K562 (cell line): ENCODE data around the gene UNC5C. TPM values are rescaled to one million over a fixed set of nuclear protein-coding genes. Genes with fewer than 3 reads are reported as not detected.
A peak's percentile ranks its signal among the peaks of the same experiment; 100 is the strongest.

ENCODE experiments used
- ATAC-seq: fragments of 200-7000 bp; cut with Tn5 transposase; 3 replicates; pipeline ENCODE4 v1.9.1; 2020; ENCODE audit warnings: moderate library complexity
- BruUV-seq: library from RNA; stranded (reverse); fragments of 400-500 nt; replicated peaks from 2 replicates; lab custom pipeline; 2021; lab: Mats Ljungman, UMichigan
- CTCF ChIA-PET: fragments of 300-600 bp; formaldehyde crosslinking; extraction: SDS; loops from one replicate; lab custom pipeline; 2021; ENCODE audit warnings: low intra/inter-chr PET ratio; lab: Yijun Ruan, JAX
- POLR2A ChIA-PET: fragments of 300-600, 350-650 bp; sonication (Branson Sonifier 250); formaldehyde crosslinking; extraction: SDS; loops from one replicate; lab custom pipeline; 2021; ENCODE audit warnings: antibody characterized with exemption, inconsistent platforms; lab: Yijun Ruan, JAX
- DNase-seq, 4 experiments: peaks; one replicate each; pipeline versions ENCODE4 v3.0.0 to v3.0.0-alpha.2; 2011 to 2018; ENCODE audit warnings: low spot score in 3 of 4, mixed read lengths in 3 of 4; ENCODE audit errors: extremely low read depth in 1 of 4
- FAIRE-seq: peaks from 2 replicates; lab custom pipeline; 2011; peaks lifted over from hg19 to GRCh38; lab: Jason Lieb, UNC
- H2AFZ ChIP-seq: 2 replicates; pipeline ENCODE4 v1.6.0; 2011; ENCODE audit warnings: low read depth, low read length, control low read depth, inconsistent platforms
- H3K27ac ChIP-seq: fragments of 200-600 bp; 3 replicates; pipeline ENCODE4 v1.8.0; 2011; ENCODE audit warnings: low read depth, mild to moderate bottlenecking, control low read depth, inconsistent platforms, low read length, moderate library complexity, mixed read lengths; ENCODE audit errors: extremely low read depth
- H3K27me3 ChIP-seq, 2 experiments: fragments of 300-600 bp in 1 of 2; 2 replicates in 1 of 2; 3 replicates in 1 of 2; pipeline versions ENCODE4 v1.6.0 to v1.8.0; 2011; ENCODE audit warnings: inconsistent platforms in 2 of 2, low read length in 2 of 2, mild to moderate bottlenecking in 1 of 2, mixed read lengths in 1 of 2, moderate library complexity in 1 of 2; ENCODE audit not compliant: control insufficient read depth in 2 of 2, insufficient read depth in 2 of 2
- H3K36me3 ChIP-seq: fragments of 300-600 bp; 3 replicates; pipeline ENCODE4 v1.8.0; 2011; ENCODE audit warnings: mild to moderate bottlenecking, low read length, inconsistent platforms; ENCODE audit not compliant: control insufficient read depth, insufficient read depth
- H3K4me1 ChIP-seq, 2 experiments: fragments of 200-600 bp in 1 of 2; replicated peaks in 1 of 2; 2 replicates in 1 of 2; 3 replicates in 1 of 2; pipeline versions ENCODE4 v1.5.1 to v1.8.0; 2011; ENCODE audit warnings: inconsistent platforms in 2 of 2, low read length in 2 of 2, mild to moderate bottlenecking in 1 of 2, mixed read lengths in 1 of 2, moderate library complexity in 1 of 2; ENCODE audit not compliant: control insufficient read depth in 2 of 2, insufficient read depth in 2 of 2
- H3K4me2 ChIP-seq: 2 replicates; pipeline ENCODE4 v1.6.1; 2011; ENCODE audit warnings: low read length, control low read depth, inconsistent platforms, mixed read lengths; ENCODE audit not compliant: insufficient read depth
- H3K4me3 ChIP-seq: fragments of 200-600 bp; sonication (generic), shearing (Covaris generic); 2 replicates; pipeline ENCODE4 v1.5.1; 2016; ENCODE audit warnings: control low read depth, inconsistent platforms
- H3K79me2 ChIP-seq: fragments of 200-600 bp; 3 replicates; pipeline ENCODE4 v1.8.0; 2011; ENCODE audit warnings: low read length, inconsistent platforms; ENCODE audit not compliant: control insufficient read depth, insufficient read depth
- H3K9ac ChIP-seq, 2 experiments: 2 replicates each; pipeline versions ENCODE4 v1.6.0 to v1.6.1; 2011; ENCODE audit warnings: low read depth in 2 of 2, low read length in 2 of 2, control low read depth in 1 of 2, inconsistent platforms in 1 of 2, mild to moderate bottlenecking in 1 of 2, mixed read lengths in 1 of 2; ENCODE audit not compliant: insufficient read depth in 1 of 2
- H3K9me1 ChIP-seq: one replicate; pipeline ENCODE4 v1.6.0; 2011; ENCODE audit warnings: inconsistent platforms, mild to moderate bottlenecking, low read length, moderate library complexity; ENCODE audit not compliant: control insufficient read depth, insufficient read depth
- H3K9me3 ChIP-seq: replicated peaks from 2 replicates; pipeline ENCODE4 v1.5.1; 2011; ENCODE audit warnings: low read depth, low read length, inconsistent platforms; ENCODE audit not compliant: control insufficient read depth, insufficient read depth
- H4K20me1 ChIP-seq: replicated peaks from 2 replicates; pipeline ENCODE4 v1.6.1; 2011; ENCODE audit warnings: low read length, inconsistent platforms, mixed read lengths; ENCODE audit not compliant: control insufficient read depth, insufficient read depth
- CREB1 ChIP-seq, 2 experiments: sonication (generic) in 1 of 2; formaldehyde crosslinking in 1 of 2; IDR thresholded peaks; 2 replicates each; pipeline versions ENCODE4 v1.6.1 to v1.8.0; 2012 to 2022; ENCODE audit warnings: inconsistent platforms in 1 of 2, mild to moderate bottlenecking in 1 of 2, missing genetic modification reagents in 1 of 2, moderate library complexity in 1 of 2
- ELF1 ChIP-seq: fragments of 200-800 bp; sonication (Bioruptor generic); IDR thresholded peaks from 2 replicates; pipeline ENCODE4 v1.6.1; 2016; ENCODE audit warnings: missing genetic modification characterization, missing compliant biosample characterization
- ESRRA ChIP-seq: fragments of 450-650 bp; IDR thresholded peaks from 2 replicates; pipeline ENCODE4 v1.6.1; 2014; ENCODE audit warnings: low read depth, mild to moderate bottlenecking, moderate library complexity, borderline replicate concordance
- NBN ChIP-seq: fragments of 450-650 bp; IDR thresholded peaks from 2 replicates; pipeline ENCODE4 v1.6.1; 2016; ENCODE audit warnings: low read depth, mild to moderate bottlenecking
- RBM25 ChIP-seq: fragments of 200-400 bp; formaldehyde crosslinking; IDR thresholded peaks from 2 replicates; pipeline ENCODE4 v1.6.1; 2018; ENCODE audit warnings: low read length, low read depth, moderate library complexity; ENCODE audit not compliant: severe bottlenecking
- ZNF407 ChIP-seq: fragments of 450-650 bp; IDR thresholded peaks from 2 replicates; pipeline ENCODE4 v1.6.1; 2016; ENCODE audit warnings: low read depth
- WGBS: fragments of 100-300 bp; shearing (Covaris generic); methylation state at CpG from one replicate; pipeline ENCODE4 v1.1.6; 2016; ENCODE audit warnings: low coverage, mixed read lengths; ENCODE audit not compliant: insufficient coverage; ENCODE audit errors: missing lambda C conversion rate; 5-methylcytosine and 5-hydroxymethylcytosine counted together
- in situ Hi-C: fragments of 300-500 bp; cut with MboI; formaldehyde crosslinking; loops from 4 replicates; pipeline ENCODE4 v1.15.0; 2018; ENCODE audit warnings: inconsistent platforms, mixed read lengths
- intact Hi-C: fragments of 100-400 bp; cut with micrococcal nuclease; formaldehyde crosslinking; loops from 2 replicates; pipeline ENCODE4 v1.14.2; 2022
- polyA plus RNA-seq, 8 experiments: library from polyadenylated mRNA; depleted of rRNA in 4 of 8; stranded (reverse) in 5 of 8; unstranded in 3 of 8; fragments of >200 nt; fragmentation: Nextera tagmentation in 2 of 8; fragmentation: Illumina TruSeq in 1 of 8; extraction: Ambion mirVana in 2 of 8; extraction: Trizol in 1 of 8; gene quantifications; 2 replicates each; pipeline versions ENCODE4 v1.2.1 to v1.2.3, GENCODE V29; 2011 to 2014; ENCODE audit warnings: inconsistent platforms in 1 of 8, missing spikeins in 1 of 8
- total RNA-seq, 7 experiments: library from RNA; depleted of rRNA in 6 of 7; stranded (reverse); fragments of >200 nt in 6 of 7; fragmentation: Illumina TruSeq in 2 of 7; extraction: Trizol in 2 of 7; gene quantifications; 2 replicates each; pipeline versions ENCODE4 v1.2.1 to v1.2.3, GENCODE V29; 2011 to 2021; ENCODE audit warnings: low replicate concordance in 1 of 7

The UNC5C gene
- total and polyA plus RNA-seq, 9 of the 15 experiments (the other 6 are each of a cell fraction or from before 2014, with no cell fraction given) = under 0.01 to 0.10 (median 0.03) TPM; not detected in 1

DNA sequence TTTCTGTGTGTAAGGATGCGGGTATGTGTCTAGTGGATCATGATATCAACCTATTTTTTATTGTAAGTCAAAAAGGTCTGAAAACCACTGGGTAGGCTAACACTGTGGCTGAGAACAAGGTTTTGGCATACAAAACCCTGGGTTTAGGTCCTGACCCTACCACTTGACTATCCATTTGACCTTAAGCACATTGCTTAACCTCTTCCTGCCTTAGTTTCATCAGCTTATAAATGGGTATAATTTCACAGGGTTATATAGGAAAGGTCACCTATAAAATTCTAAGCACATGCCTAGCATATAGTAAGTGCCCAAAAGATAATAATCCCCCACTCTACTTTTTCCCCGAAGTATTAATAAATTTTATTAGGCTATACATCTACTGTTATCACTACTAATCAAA lies 263.0 kb downstream of the UNC5C start:
- Histone ChIP-seq H3K79me2 (no peaks in the 10 kb centered on the region), H3K9me1 (no peaks in the 10 kb centered on the region), H3K4me1 (peaks cover 7 to 28% of the 10 kb centered on the region in 2 experiments; a peak in 4 of 5 replicates), H3K9ac (no peak overlapping the region), H3K27ac (no peak overlapping the region), H3K36me3 (no peaks in the 10 kb centered on the region), H4K20me1 (no peaks in the 10 kb centered on the region), H3K27me3 (no peaks in the 10 kb centered on the region), H3K4me2 (no peak overlapping the region), H3K4me3 (no peak overlapping the region), H3K9me3 (peaks cover 8% of the 10 kb centered on the region; the same call in 1 of the 2 replicates), H2AFZ (no peak overlapping the region)
- no TSS peak for BruUV-seq
- CTCF ChIA-PET = no interaction called here
- TF ChIP-seq NBN = no peak
- peak; percentile 72 for TF ChIP-seq RBM25
- no peak for TF ChIP-seq CREB1 (IDR thresholded peaks at IDR 0.05)
- no peak for TF ChIP-seq CREB1 (CRISPR knock-in tag; IDR thresholded peaks at IDR 0.05)
- peak; percentile 62; the same call in 1 of the 2 replicates for TF ChIP-seq ESRRA
- WGBS = 65% methylated on average over 2 of the region's 2 CpGs
- in situ Hi-C loops (no loop called here), intact Hi-C loops (no loop called here)
- FAIRE-seq = no peak
- POLR2A ChIA-PET = no interaction called here
- no peak for ATAC-seq
- no peak for DNase-seq

DNA sequence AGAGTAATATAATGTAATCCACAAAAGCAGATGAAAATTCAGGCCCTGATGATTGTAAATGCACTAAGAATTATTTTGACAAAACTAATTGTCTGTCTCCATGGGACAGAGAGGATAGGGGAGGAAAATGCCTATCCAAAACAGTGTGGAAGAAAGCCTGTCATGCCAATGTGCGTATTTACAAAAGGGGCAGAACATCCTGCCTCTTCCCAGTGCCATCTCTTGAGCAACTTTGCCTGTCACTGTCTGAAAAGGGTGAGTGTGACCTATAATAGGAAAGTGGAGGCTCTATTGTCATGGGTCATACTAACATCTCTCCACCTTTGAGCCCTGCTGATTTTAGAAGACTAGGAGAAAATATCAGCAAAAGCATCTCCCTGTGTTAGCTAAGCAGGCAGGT lies 264.1 kb downstream of the UNC5C start:
- FAIRE-seq (no peak), DNase-seq (no peak), ATAC-seq (no peak)
- Histone ChIP-seq H3K36me3 (no peaks in the 10 kb centered on the region), H4K20me1 (no peaks in the 10 kb centered on the region), H3K9me1 (no peaks in the 10 kb centered on the region), H3K27ac (no peak overlapping the region), H3K4me2 (no peak overlapping the region), H3K4me1 (peaks cover 2 to 16% of the 10 kb centered on the region in 2 experiments; a peak in 4 of 5 replicates), H2AFZ (no peak overlapping the region), H3K27me3 (no peaks in the 10 kb centered on the region), H3K4me3 (no peak overlapping the region), H3K79me2 (no peaks in the 10 kb centered on the region), H3K9ac (no peak overlapping the region), H3K9me3 (peaks cover 8% of the 10 kb centered on the region; the same call in 1 of the 2 replicates)
- intact Hi-C loops (no loop called here), in situ Hi-C loops (no loop called here)
- CTCF ChIA-PET = no interaction called here
- no TSS peak for BruUV-seq
- 85% methylated on average over 1 of the region's 1 CpG for WGBS
- POLR2A ChIA-PET = no interaction called here
- no peak for TF ChIP-seq ZNF407
- TF ChIP-seq ELF1 (tag) = no peak
